ENCODE measurements around the gene PDE3A. TPM values are rescaled to one million over a fixed set of nuclear protein-coding genes. Genes with fewer than 3 reads are reported as not detected.

Gene PDE3A
- total RNA-seq, 6 experiments from 2014 or later: 0.79 to 2.4 (median 1.3) TPM

DNA sequence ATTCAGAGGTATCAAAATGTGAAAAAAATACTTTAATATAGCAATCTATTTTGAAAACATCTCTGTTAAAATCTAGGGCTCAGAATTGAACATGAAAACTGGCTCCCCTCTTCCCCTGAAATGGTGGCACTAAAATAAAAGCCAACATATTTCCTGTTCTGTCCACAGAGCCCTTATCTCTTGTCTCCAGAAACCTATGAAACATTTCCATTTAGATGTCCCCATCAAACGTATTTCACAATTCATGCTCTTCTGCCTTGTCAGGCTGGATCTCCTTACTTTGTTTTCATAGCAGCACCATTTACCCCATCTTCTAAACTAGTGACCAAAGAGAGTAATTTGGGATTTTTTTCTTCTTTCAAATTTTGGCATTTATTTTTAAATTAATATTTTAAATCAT, 42.4 kb downstream of the PDE3A start:
- DNase-seq: no peak
- ATAC-seq: no peak
- H3K4me3 ChIP-seq: no peak overlapping the region
- H3K4me1 ChIP-seq: no peaks in the 10 kb centered on the region
- no peaks in the 10 kb centered on the region for H3K36me3 ChIP-seq
- WGBS (ENCODE audit: insufficient coverage, low coverage, low lambda C conversion rate, missing lambda C conversion rate): 8% methylated on average over 1 of the region's 1 CpG
- TF ChIP-seq POLR2A (IDR thresholded peaks at IDR 0.05): no peak
- TF ChIP-seq, protein P1, sequence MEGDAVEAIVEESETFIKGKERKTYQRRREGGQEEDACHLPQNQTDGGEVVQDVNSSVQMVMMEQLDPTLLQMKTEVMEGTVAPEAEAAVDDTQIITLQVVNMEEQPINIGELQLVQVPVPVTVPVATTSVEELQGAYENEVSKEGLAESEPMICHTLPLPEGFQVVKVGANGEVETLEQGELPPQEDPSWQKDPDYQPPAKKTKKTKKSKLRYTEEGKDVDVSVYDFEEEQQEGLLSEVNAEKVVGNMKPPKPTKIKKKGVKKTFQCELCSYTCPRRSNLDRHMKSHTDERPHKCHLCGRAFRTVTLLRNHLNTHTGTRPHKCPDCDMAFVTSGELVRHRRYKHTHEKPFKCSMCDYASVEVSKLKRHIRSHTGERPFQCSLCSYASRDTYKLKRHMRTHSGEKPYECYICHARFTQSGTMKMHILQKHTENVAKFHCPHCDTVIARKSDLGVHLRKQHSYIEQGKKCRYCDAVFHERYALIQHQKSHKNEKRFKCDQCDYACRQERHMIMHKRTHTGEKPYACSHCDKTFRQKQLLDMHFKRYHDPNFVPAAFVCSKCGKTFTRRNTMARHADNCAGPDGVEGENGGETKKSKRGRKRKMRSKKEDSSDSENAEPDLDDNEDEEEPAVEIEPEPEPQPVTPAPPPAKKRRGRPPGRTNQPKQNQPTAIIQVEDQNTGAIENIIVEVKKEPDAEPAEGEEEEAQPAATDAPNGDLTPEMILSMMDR (IDR thresholded peaks at IDR 0.05): no peak
- H3K9me3 ChIP-seq: no peaks in the 10 kb centered on the region
- intact Hi-C loops (cut with DNase I): no loop called here
- no peak overlapping the region for H3K27ac ChIP-seq
- H3K27me3 ChIP-seq: peaks cover 0 to 3% of the 10 kb centered on the region in 2 donors

GRCh38 chr12:20411345-20411744, 43.0 kb downstream of the PDE3A start:
- WGBS (ENCODE audit: insufficient coverage, low coverage, low lambda C conversion rate, missing lambda C conversion rate): 52% methylated on average over 3 of the region's 3 CpGs
- H3K9me3 ChIP-seq: no peaks in the 10 kb centered on the region
- peaks cover 0 to 3% of the 10 kb centered on the region in 2 donors for H3K27me3 ChIP-seq
- H3K27ac ChIP-seq: no peak overlapping the region
- no peak for ATAC-seq
- no peaks in the 10 kb centered on the region for H3K4me1 ChIP-seq
- no peak overlapping the region for H3K4me3 ChIP-seq
- TF ChIP-seq, protein P1 (IDR thresholded peaks at IDR 0.05): no peak
- no peak for TF ChIP-seq POLR2A (IDR thresholded peaks at IDR 0.05)
- DNase-seq: no peak
- intact Hi-C loops (cut with DNase I): no loop called here
- no peaks in the 10 kb centered on the region for H3K36me3 ChIP-seq

GRCh38 chr12:20415028-20415427, 46.7 kb downstream of the PDE3A start:
- H3K4me1 ChIP-seq: no peaks in the 10 kb centered on the region
- peaks cover 0 to 3% of the 10 kb centered on the region in 2 donors for H3K27me3 ChIP-seq
- no peak for DNase-seq
- no peak overlapping the region for H3K27ac ChIP-seq
- no peak for TF ChIP-seq POLR2A (IDR thresholded peaks at IDR 0.05)
- TF ChIP-seq, protein P1 (IDR thresholded peaks at IDR 0.05): no peak
- intact Hi-C loops (cut with DNase I): no loop called here
- no peaks in the 10 kb centered on the region for H3K36me3 ChIP-seq
- H3K9me3 ChIP-seq: no peaks in the 10 kb centered on the region
- H3K4me3 ChIP-seq: no peak overlapping the region
- no peak for ATAC-seq
- WGBS (ENCODE audit: insufficient coverage, low coverage, low lambda C conversion rate, missing lambda C conversion rate): 31% methylated on average over 4 of the region's 4 CpGs

DNA sequence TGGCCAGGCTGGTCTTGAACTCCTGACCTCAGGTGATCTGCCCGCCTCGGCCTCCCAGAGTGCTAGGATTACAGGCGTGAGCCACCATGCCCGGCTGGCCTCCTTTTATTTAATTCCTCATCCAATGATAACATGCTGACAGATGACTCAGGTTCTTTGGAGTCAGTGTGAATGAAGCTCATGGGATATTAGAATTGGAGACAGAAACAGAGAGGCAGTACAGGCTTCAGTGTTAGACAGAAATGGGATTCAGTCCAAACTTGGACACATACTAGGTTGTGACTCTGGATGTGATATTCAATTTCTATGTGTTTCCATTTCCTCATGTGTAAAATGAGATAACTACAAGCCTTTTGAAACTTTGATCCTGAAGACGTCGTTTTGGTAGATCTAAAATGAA, 47.3 kb downstream of the PDE3A start:
- DNase-seq: no peak
- WGBS (ENCODE audit: insufficient coverage, low coverage, low lambda C conversion rate, missing lambda C conversion rate): 22% methylated on average over 2 of the region's 6 CpGs
- intact Hi-C loops (cut with DNase I): no loop called here

More for the DNA sequence above, 47.3 kb downstream of the PDE3A start:
- no peak for TF ChIP-seq POLR2A (IDR thresholded peaks at IDR 0.05)
- TF ChIP-seq, protein P1 (IDR thresholded peaks at IDR 0.05): no peak
- Histone ChIP-seq H3K4me3 (no peak overlapping the region), H3K36me3 (no peaks in the 10 kb centered on the region), H3K27me3 (peaks cover 0 to 3% of the 10 kb centered on the region in 2 donors), H3K4me1 (no peaks in the 10 kb centered on the region), H3K9me3 (no peaks in the 10 kb centered on the region), H3K27ac (no peak overlapping the region)
- no peak for ATAC-seq
